MG63 (cell line): Measurements from ENCODE around the gene EDNRB. TPM values are rescaled to one million over a fixed set of nuclear protein-coding genes. Genes with fewer than 3 reads are reported as not detected.

Experiments
- DNase-seq: peaks from one replicate; pipeline ENCODE4 v3.0.0-alpha.2; 2020
- H3K27me3 ChIP-seq: fragments of 250-450 bp; sonication (Bioruptor Pico); 2 replicates; pipeline ENCODE4 v1.5.1; 2020; ENCODE audit warnings: mild to moderate bottlenecking, moderate library complexity
- H3K36me3 ChIP-seq: fragments of 250-450 bp; sonication (Bioruptor Pico); 2 replicates; pipeline ENCODE4 v1.5.1; 2020; ENCODE audit warnings: mild to moderate bottlenecking, moderate library complexity
- H3K4me3 ChIP-seq: fragments of 250-450 bp; sonication (Bioruptor Pico); 2 replicates; pipeline ENCODE4 v1.5.1; 2020; ENCODE audit warnings: mild to moderate bottlenecking, moderate library complexity
- H3K9me3 ChIP-seq: fragments of 250-450 bp; sonication (Bioruptor Pico); 2 replicates; pipeline ENCODE4 v1.5.1; 2020; ENCODE audit warnings: mild to moderate bottlenecking, moderate library complexity
- total RNA-seq: library from RNA; depleted of rRNA; stranded (reverse); fragments of >200 nt; shearing (Covaris generic); gene quantifications from 2 replicates; pipeline ENCODE4 v1.2.3, GENCODE V29; 2014; ENCODE audit warnings: low replicate concordance

The EDNRB gene
- total RNA-seq, 1 experiment from 2014 or later: not detected

DNA sequence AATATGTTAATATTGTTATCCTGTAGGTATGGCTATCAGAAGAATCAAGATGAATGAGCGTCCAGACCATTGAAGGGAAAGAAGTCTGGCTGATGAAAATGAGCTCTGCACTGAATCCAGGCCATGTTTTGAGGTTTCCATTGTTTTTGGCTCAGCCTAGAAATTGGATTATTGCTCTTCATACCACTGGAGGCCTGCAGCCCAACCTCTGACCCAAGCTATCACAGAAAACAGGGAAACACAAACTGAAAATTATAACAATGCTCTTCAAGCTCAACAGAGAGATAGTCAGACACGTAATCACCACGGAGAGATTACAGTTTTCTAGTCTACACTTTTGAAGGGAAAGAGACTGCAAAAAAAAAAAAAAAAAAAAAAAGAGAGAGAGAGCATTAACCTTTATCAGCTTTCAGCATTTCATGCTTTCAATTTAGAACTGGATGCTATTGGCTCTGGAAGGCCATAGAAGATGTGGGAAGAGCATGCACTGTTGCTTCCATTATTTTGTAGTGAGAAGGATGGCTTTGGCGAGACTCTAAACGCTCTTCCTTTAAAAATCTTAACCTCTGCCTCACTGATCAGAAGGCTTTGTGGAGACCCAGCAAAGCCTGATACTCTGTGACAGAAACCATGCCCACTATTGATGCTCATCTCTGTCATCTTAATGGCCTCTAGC lies 10.8 kb downstream of the EDNRB start:
- Histone ChIP-seq H3K4me3 (no peak overlapping the region), H3K27me3 (no peaks in the 10 kb centered on the region), H3K9me3 (no peaks in the 10 kb centered on the region), H3K36me3 (no peaks in the 10 kb centered on the region)
- DNase-seq: no peak

DNA sequence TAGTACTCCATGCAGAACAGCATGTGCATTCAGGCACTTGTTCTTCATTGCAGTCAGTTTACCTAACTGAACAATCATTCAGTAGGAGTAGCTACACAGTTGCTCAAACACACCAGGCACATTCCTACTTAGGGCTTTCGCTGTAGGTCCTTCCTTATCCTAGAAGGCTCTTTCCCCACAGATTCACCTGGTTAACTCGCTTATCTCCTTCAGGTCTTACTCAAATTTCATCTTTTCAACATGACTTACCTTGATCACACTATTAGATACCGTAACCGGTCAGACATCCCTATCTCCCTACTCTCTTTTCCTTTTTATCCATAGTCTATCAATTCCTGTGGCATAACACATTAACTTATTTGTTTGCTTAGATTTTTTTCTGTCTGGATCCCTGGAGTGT lies 14.6 kb downstream of the EDNRB start:
- no peaks in the 10 kb centered on the region for H3K9me3 ChIP-seq
- no peak for DNase-seq
- H3K4me3 ChIP-seq: no peak overlapping the region
- no peaks in the 10 kb centered on the region for H3K36me3 ChIP-seq
- H3K27me3 ChIP-seq: no peaks in the 10 kb centered on the region

DNA sequence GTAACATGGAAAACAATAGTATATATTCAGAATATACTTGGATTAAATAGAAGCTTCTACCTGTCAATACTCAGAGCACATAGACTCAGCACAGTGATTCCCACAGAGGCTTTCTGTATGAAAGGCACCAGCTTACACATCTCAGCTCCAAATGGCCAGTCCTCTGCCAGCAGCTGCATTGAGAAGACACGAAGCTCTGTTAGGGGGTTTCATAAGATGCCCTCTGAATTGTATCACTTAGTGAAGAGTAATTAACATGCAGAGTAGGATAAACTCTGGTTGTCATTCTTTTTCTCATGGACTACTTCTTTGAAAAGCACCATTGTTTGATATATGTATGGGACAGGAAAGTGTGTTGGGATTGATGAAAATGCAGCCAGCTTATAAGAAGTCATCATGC lies 15.2 kb downstream of the EDNRB start:
- no peaks in the 10 kb centered on the region for H3K27me3 ChIP-seq
- H3K4me3 ChIP-seq: no peak overlapping the region
- no peaks in the 10 kb centered on the region for H3K36me3 ChIP-seq
- no peaks in the 10 kb centered on the region for H3K9me3 ChIP-seq
- DNase-seq: no peak

DNA sequence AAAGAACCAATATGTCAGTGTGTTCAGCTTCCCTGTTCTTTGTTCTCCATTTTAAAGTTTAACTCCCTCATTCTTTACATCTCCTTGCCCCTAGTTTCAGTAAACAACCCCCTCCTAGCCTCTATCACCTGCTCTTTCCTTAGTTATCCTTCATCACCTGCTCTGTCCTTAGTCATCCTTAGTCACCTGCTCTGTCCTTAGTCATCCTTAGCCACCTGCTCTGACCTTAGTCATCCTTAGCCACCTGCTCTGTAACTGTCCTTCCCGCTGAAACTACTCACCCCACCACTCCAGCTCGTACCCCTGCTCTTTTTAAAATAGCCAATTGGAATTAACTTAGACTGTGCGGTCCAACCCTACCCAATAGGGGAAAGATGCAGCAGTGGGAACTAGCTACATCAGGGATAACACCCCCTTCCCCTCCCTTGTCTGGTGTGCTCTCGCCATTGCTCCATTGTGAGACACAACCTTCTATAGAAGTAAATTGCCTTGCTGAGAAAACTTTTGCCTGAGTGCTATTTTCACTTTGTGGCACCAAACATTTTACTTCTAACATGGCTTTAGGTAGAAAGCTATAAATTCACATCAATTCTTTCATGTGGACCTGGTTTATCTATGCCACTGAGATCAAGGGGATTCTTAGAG lies 16.2 kb downstream of the EDNRB start:
- H3K27me3 ChIP-seq: no peaks in the 10 kb centered on the region

DNA sequence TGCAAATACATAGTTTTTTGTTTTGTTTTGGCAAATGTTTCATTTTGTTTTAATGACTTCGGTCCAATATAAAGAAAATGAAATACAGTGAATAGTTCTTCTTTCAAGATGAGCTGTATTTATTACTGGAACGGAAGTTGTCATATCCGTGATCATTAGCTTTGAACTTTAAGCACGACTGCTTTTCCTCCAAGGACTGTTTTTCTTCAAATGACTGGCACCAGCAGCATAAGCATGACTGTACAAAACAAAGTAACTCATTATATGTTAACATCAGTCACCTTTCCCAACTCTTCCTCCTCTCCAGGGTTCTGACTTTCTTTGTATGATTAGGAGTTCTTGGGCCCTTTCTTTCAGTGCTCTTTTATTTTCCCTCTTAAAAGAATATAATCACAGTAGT lies 20.5 kb downstream of the EDNRB start:
- DNase-seq: no peak
- no peaks in the 10 kb centered on the region for H3K27me3 ChIP-seq
- no peak overlapping the region for H3K4me3 ChIP-seq
- H3K36me3 ChIP-seq: no peaks in the 10 kb centered on the region
- H3K9me3 ChIP-seq: no peaks in the 10 kb centered on the region

More for the DNA sequence above, 16.2 kb downstream of the EDNRB start:
- Histone ChIP-seq H3K9me3 (no peaks in the 10 kb centered on the region), H3K4me3 (no peak overlapping the region), H3K36me3 (no peaks in the 10 kb centered on the region)
- no peak for DNase-seq

DNA sequence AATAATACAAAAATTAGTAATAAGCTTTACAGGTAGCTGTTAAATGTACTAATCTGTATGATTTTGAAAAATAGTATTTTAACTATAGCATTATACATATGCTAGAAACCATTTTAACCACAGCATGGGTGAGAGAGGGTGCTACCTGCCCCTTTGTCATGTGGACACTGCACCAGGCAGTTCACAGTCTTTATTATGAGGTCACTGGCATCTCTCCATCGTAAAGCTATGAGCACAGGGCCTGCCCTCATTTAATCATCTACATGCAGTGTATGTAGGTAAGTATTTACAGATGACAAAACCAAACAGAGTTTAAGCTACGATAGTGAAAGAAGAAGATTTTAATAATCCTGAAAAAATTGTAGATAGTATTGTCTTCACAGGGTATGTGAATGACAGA lies 21.7 kb downstream of the EDNRB start:
- DNase-seq: no peak
- Histone ChIP-seq H3K36me3 (no peaks in the 10 kb centered on the region), H3K27me3 (no peaks in the 10 kb centered on the region), H3K9me3 (no peaks in the 10 kb centered on the region), H3K4me3 (no peak overlapping the region)

DNA sequence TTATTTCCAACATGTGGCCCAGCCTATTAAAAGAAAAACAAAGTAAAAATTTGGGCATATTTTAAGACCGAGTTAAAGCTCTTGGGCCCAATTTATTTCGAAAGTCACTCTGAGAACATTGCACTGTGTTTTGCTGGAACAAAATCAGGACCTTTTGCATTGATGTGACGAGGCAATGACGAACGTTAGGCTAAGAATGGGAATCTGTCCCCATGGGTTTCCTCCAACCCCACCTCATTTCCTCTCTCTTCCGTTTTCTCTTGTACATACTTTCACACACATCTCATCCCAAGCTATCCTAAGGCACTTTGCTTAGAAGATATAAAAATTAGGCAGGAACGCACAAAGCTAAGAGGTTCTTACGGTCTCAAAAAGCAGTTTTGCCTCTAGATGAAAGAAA lies 22.1 kb downstream of the EDNRB start:
- H3K36me3 ChIP-seq: no peaks in the 10 kb centered on the region
- H3K9me3 ChIP-seq: no peaks in the 10 kb centered on the region
- no peak overlapping the region for H3K4me3 ChIP-seq
- DNase-seq: no peak
- no peaks in the 10 kb centered on the region for H3K27me3 ChIP-seq

DNA sequence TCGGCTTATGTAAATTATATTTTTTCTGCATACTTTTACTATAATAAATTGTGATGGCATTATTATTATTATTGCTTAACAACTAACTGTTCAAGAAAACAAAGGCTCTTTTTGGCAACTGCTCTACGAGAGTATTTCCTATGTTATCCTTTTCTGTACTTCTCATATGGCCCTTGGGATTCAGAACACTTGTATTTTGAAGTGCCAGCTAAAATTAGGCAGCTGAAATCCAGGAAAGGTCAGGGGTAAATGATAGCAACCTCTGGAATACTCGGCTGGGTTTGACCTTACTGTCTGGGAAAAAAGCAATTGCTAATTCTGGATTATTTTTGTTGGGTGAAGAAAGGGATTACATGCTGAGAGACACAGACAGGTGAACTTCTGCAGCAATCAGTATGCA lies 23.9 kb downstream of the EDNRB start:
- Histone ChIP-seq H3K9me3 (no peaks in the 10 kb centered on the region), H3K4me3 (no peak overlapping the region), H3K27me3 (no peaks in the 10 kb centered on the region), H3K36me3 (no peaks in the 10 kb centered on the region)
- no peak for DNase-seq

DNA sequence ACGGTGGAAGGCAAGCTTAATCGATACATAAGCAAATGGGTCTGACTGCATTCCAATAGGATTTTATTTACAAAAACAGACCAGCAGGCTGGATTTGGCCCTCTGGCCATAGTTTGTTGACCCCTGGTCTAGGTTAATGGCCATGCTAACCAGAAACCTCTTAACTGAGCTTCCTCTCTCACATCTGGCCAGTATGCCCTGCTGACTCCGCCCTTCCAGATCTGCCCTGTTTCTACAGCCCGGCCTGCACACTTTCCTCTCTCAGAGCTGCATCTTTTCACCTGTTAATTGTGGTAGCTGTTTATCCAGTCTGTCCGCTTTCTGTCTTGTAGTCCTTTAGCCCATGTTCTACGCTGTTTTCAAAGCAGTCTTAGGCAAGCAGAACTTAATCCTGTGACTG lies 25.6 kb downstream of the EDNRB start:
- H3K36me3 ChIP-seq: no peaks in the 10 kb centered on the region
- H3K27me3 ChIP-seq: no peaks in the 10 kb centered on the region
- no peak overlapping the region for H3K4me3 ChIP-seq
- no peaks in the 10 kb centered on the region for H3K9me3 ChIP-seq
- no peak for DNase-seq

DNA sequence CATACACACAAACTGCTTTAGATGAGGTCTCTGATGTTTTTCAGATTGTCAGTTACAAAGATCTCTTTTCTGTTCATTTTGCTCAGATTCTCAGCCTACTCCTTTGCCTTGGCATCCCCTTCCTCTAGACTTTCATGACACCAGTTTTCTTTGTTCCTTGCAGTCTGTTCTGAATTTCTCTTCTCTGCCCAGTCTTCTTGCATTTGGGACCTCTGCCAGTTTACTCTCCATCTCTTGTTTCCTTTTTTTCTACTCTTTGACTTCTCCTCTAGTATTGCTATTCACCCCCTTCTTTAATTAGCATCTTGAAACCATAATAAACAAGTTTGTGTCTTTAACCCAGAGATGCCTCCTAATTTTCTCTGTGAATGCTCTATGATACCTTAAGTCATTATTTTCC lies 26.1 kb downstream of the EDNRB start:
- no peaks in the 10 kb centered on the region for H3K36me3 ChIP-seq
- H3K4me3 ChIP-seq: no peak overlapping the region
- no peaks in the 10 kb centered on the region for H3K9me3 ChIP-seq
- no peak for DNase-seq
- no peaks in the 10 kb centered on the region for H3K27me3 ChIP-seq

DNA sequence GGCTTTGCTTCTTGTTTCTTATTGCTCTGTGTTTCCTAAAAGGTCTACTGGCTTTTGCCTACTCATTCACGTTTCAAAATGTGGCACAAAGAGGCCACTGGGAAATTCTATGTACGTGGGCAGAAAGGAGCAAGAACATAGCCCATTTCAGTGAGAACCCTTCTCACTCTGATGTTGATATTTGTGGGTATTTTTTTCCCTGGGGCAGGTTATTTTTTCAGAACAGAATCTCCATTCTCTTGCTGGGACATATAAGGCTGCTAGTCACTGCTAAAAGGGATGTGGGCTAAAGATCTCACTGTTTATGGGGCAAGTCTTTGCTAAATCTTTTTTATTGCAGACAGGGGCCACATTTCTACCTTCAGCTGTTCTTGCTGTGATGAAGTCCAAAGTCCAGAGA lies 27.1 kb downstream of the EDNRB start:
- DNase-seq: no peak
- Histone ChIP-seq H3K36me3 (no peaks in the 10 kb centered on the region), H3K4me3 (no peak overlapping the region), H3K9me3 (no peaks in the 10 kb centered on the region), H3K27me3 (no peaks in the 10 kb centered on the region)

DNA sequence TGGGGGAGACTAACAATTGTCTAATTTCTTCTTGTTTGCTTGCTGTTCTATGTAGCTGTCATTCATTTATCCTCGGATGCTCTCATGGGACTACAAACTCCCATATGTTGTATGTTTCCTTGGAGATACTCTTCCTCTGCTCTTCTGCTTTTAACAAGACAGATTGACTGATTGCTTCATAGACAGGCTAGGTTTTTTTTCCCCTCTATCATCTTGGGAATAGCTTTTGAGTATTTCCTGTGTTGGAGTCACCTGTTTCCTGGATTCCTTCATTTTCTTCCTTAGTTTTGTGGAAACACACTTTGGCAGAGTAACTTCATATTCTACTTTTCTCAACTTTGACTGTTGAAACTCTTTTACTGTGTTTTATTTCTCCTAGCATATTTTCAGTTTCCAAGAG lies 27.6 kb downstream of the EDNRB start:
- H3K9me3 ChIP-seq: no peaks in the 10 kb centered on the region
- H3K36me3 ChIP-seq: no peaks in the 10 kb centered on the region
- no peak overlapping the region for H3K4me3 ChIP-seq
- DNase-seq: no peak
- H3K27me3 ChIP-seq: no peaks in the 10 kb centered on the region

DNA sequence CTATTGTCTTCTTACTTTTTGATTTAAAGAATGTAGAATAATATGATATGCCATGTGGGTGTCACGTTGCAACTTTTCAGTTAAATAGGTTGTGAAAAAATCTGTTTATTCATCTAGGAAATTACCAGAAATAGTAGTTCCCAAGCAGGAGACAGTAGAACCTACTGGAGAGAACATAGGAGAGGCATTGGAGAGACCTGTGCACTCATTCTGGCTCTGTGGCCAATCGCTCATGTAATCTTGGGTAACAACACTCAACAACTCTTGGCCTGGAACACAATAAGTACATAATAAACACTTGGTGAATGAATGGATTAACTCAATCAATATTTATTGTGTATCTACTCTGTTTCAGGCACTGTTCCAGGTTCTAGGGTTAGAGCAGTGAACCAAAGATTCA lies 35.3 kb downstream of the EDNRB start:
- DNase-seq: no peak
- Histone ChIP-seq H3K27me3 (no peaks in the 10 kb centered on the region), H3K9me3 (no peaks in the 10 kb centered on the region), H3K36me3 (no peaks in the 10 kb centered on the region), H3K4me3 (no peak overlapping the region)

DNA sequence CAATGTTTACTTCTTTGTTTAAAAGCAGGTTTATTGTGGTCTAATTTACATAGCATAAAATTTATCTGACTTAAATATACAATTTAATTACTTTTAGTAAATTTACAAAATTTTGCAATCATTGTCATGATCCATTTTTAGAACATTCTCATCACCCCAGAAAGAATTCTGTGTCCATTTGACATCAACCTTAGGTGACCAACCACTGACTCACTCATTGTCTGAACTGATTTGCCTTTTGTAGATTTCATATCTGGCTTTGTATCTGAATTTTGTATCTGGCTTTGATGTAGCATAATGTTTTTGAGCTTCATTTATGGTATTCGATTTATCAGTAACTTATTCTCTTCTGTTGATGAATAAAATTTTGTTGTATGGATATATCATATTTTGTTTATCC lies 40.4 kb downstream of the EDNRB start:
- H3K27me3 ChIP-seq: no peaks in the 10 kb centered on the region
- no peaks in the 10 kb centered on the region for H3K36me3 ChIP-seq
- no peaks in the 10 kb centered on the region for H3K9me3 ChIP-seq
- no peak for DNase-seq
- no peak overlapping the region for H3K4me3 ChIP-seq

DNA sequence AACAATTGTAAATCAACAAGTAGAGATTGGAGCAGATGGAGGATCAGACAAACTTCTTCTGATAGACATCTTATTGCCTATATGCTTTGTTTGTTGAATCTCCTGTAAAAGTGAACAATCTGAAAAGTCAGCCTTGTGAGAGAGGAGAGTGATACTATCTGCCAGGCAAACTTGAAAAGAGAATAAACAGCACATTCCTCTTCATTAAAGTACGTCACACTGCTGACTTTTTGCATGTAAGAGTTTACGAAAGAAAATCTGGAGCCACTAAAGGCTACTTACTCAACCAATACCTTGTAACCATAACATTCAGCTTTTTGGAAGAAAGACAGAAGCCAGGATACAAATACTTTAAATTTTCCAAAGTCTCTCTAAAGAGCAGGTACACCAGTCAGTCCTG lies 42.5 kb downstream of the EDNRB start:
- Histone ChIP-seq H3K36me3 (no peaks in the 10 kb centered on the region), H3K4me3 (no peak overlapping the region), H3K27me3 (no peaks in the 10 kb centered on the region), H3K9me3 (no peaks in the 10 kb centered on the region; the same call in 1 of the 2 replicates)
- DNase-seq: no peak

DNA sequence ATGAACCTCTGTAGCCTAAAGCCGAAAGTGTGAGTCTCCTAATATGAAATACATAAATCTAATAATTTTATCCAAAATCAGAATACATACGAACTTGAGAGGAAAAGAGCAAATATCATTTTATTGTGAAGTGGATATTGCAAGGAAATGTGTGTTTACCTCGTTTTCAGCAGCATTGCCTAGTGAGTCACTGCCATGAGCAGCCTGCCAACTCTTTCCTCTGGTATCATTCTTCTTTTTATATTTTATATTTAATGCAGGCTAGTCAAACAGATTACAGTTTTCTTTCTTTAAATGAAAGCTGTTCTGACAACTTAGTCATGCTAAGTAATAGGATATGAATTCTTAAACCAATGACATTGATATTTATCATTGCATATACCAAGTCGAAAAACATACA lies 44.2 kb downstream of the EDNRB start:
- H3K9me3 ChIP-seq: no peaks in the 10 kb centered on the region; the same call in 1 of the 2 replicates
- DNase-seq: peak; percentile 64
- H3K4me3 ChIP-seq: no peak overlapping the region
- H3K27me3 ChIP-seq: no peaks in the 10 kb centered on the region
- no peaks in the 10 kb centered on the region for H3K36me3 ChIP-seq

DNA sequence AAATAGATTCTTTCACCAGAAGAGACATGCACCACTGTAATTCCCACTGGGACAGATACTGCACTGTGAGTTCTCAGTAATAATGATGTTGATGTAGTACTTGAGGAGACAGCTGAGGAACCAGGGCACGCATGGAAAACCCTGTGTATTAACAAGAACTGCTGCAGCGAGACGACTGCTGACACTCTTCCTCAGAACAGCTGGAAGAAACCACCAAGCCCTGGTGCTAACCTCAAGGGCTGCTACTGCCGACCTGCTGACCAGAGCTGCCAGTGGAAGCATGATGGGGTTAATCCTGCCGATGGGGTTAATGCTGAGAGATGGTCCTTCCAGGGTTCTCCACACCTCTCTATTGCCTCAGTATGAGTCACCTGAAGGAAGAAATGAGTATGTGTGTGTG lies 45.6 kb downstream of the EDNRB start:
- Histone ChIP-seq H3K36me3 (no peaks in the 10 kb centered on the region), H3K27me3 (no peaks in the 10 kb centered on the region), H3K9me3 (no peaks in the 10 kb centered on the region; the same call in 1 of the 2 replicates), H3K4me3 (no peak overlapping the region)
- no peak for DNase-seq

DNA sequence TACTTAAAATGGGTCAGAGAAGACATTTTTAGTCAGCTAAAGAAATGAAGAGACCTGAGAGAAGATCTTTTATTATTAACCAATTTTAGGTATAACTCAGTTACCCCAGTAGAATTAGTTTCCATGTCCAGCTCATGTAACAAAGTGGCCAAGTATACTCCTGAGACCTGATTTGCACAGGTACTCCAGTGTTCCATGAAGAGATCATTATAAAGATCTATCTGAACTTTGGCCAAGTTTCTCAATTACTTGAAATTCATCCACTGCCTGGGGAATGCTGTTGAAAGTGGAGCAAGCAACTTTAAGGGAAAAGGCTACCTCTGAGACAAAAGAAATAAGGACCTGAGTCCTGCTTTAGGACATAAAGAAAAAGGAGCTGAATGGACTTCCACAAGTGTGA lies 47.0 kb downstream of the EDNRB start:
- Histone ChIP-seq H3K27me3 (no peaks in the 10 kb centered on the region), H3K4me3 (no peak overlapping the region), H3K36me3 (no peaks in the 10 kb centered on the region), H3K9me3 (no peaks in the 10 kb centered on the region; the same call in 1 of the 2 replicates)
- no peak for DNase-seq
